Activated CD4-positive, alpha-beta T cell treated with anti-CD3 and anti-CD28 coated beads, Interleukin-2, amount 10 ng/mL, durations not matched to agents 24 days and 14 days (primary cell): ENCODE results near the gene SMTNL1. TPM values are rescaled to one million over a fixed set of nuclear protein-coding genes. Genes with fewer than 3 reads are reported as not detected.

Source experiments
- DNase-seq: peaks from one replicate; pipeline ENCODE4 v3.0.0; 2022
- H3K27ac Mint-ChIP-seq: one replicate; pipeline ENCODE4 v1.8.0; 2022; ENCODE audit warnings: mild to moderate bottlenecking, mixed read lengths
- H3K27me3 Mint-ChIP-seq: one replicate; pipeline ENCODE4 v1.8.0; 2022; ENCODE audit warnings: mixed read lengths
- H3K36me3 Mint-ChIP-seq: one replicate; pipeline ENCODE4 v1.8.0; 2022; ENCODE audit warnings: low read depth, mild to moderate bottlenecking, mixed read lengths
- H3K4me1 Mint-ChIP-seq: one replicate; pipeline ENCODE4 v1.8.0; 2021; ENCODE audit warnings: mixed read lengths
- H3K4me3 Mint-ChIP-seq: one replicate; pipeline ENCODE4 v1.8.0; 2022; ENCODE audit warnings: mild to moderate bottlenecking, moderate library complexity, mixed read lengths
- H3K9me3 Mint-ChIP-seq: one replicate; pipeline ENCODE4 v1.8.0; 2021; ENCODE audit warnings: mixed read lengths
- intact Hi-C: fragments of 100-400 bp; cut with micrococcal nuclease; formaldehyde crosslinking; loops from one replicate; pipeline ENCODE4 v1.15.1; 2023
- total RNA-seq: library from RNA; stranded (reverse); gene quantifications from 2 replicates; pipeline ENCODE4 v1.2.3, GENCODE V29; 2022

Gene SMTNL1
- total RNA-seq, 1 donor from 2014 or later, result not detected

- H3K27me3 Mint-ChIP-seq, result no peaks in the 10 kb centered on the region
Measured at GRCh38 chr11:57544566-57544965, 7.2 kb downstream of the SMTNL1 start.

GRCh38 chr11:57545883-57546282 is 8.5 kb downstream of the SMTNL1 start:
- H3K27me3 Mint-ChIP-seq, result no peaks in the 10 kb centered on the region
- intact Hi-C loops, result no loop called here
- no peaks in the 10 kb centered on the region for H3K4me1 Mint-ChIP-seq
- H3K36me3 Mint-ChIP-seq, result peaks cover 45% of the 10 kb centered on the region
- H3K9me3 Mint-ChIP-seq, result no peaks in the 10 kb centered on the region
- no peak for DNase-seq
- no peak overlapping the region for H3K4me3 Mint-ChIP-seq
- H3K27ac Mint-ChIP-seq, result no peak overlapping the region

More at GRCh38 chr11:57544566-57544965, 7.2 kb downstream of the SMTNL1 start:
- no peaks in the 10 kb centered on the region for H3K9me3 Mint-ChIP-seq
- H3K4me3 Mint-ChIP-seq, result no peak overlapping the region
- H3K27ac Mint-ChIP-seq, result no peak overlapping the region
- H3K36me3 Mint-ChIP-seq, result peaks cover 35% of the 10 kb centered on the region
- H3K4me1 Mint-ChIP-seq, result no peaks in the 10 kb centered on the region
- DNase-seq, result no peak
- intact Hi-C loops, result no loop called here

- intact Hi-C loops, result no loop called here
Measured at GRCh38 chr11:57546451-57546850, 9.1 kb downstream of the SMTNL1 start.

GRCh38 chr11:57546869-57547475 is 9.6 kb downstream of the SMTNL1 start:
- intact Hi-C loops, result no loop called here
- no peaks in the 10 kb centered on the region for H3K27me3 Mint-ChIP-seq
- H3K4me1 Mint-ChIP-seq, result no peaks in the 10 kb centered on the region

More at GRCh38 chr11:57546451-57546850, 9.1 kb downstream of the SMTNL1 start:
- no peaks in the 10 kb centered on the region for H3K27me3 Mint-ChIP-seq
- H3K4me1 Mint-ChIP-seq, result no peaks in the 10 kb centered on the region
- H3K36me3 Mint-ChIP-seq, result peaks cover 48% of the 10 kb centered on the region
- no peak overlapping the region for H3K4me3 Mint-ChIP-seq
- no peak overlapping the region for H3K27ac Mint-ChIP-seq
- DNase-seq, result no peak
- H3K9me3 Mint-ChIP-seq, result no peaks in the 10 kb centered on the region

GRCh38 chr11:57547854-57548377 is 10.5 kb downstream of the SMTNL1 start:
- Mint-ChIP-seq H3K27me3 (no peaks in the 10 kb centered on the region), H3K4me1 (no peaks in the 10 kb centered on the region), H3K36me3 (peaks cover 59% of the 10 kb centered on the region), H3K4me3 (no peak overlapping the region), H3K9me3 (no peaks in the 10 kb centered on the region), H3K27ac (peak overlapping the region; percentile 41)
- intact Hi-C loops, result no loop called here
- DNase-seq, result no peak

More at GRCh38 chr11:57546869-57547475, 9.6 kb downstream of the SMTNL1 start:
- Mint-ChIP-seq H3K4me3 (no peak overlapping the region), H3K36me3 (peaks cover 51% of the 10 kb centered on the region), H3K9me3 (no peaks in the 10 kb centered on the region), H3K27ac (peak overlapping the region; percentile 72)
- no peak for DNase-seq

GRCh38 chr11:57549983-57550382 is 12.6 kb downstream of the SMTNL1 start:
- intact Hi-C loops, result no loop called here

GRCh38 chr11:57551941-57552340 is 14.5 kb downstream of the SMTNL1 start:
- Mint-ChIP-seq H3K4me3 (no peak overlapping the region), H3K9me3 (no peaks in the 10 kb centered on the region), H3K4me1 (peaks cover 4% of the 10 kb centered on the region), H3K27me3 (no peaks in the 10 kb centered on the region), H3K36me3 (peaks cover 81% of the 10 kb centered on the region), H3K27ac (no peak overlapping the region)
- intact Hi-C loops, result no loop called here
- no peak for DNase-seq

More at GRCh38 chr11:57549983-57550382, 12.6 kb downstream of the SMTNL1 start:
- Mint-ChIP-seq H3K36me3 (peaks cover 76% of the 10 kb centered on the region), H3K27ac (no peak overlapping the region), H3K4me1 (no peaks in the 10 kb centered on the region), H3K27me3 (no peaks in the 10 kb centered on the region), H3K9me3 (no peaks in the 10 kb centered on the region), H3K4me3 (no peak overlapping the region)
- DNase-seq, result no peak

- Mint-ChIP-seq H3K27ac (peak overlapping the region; percentile 25), H3K36me3 (peaks cover 82% of the 10 kb centered on the region), H3K9me3 (no peaks in the 10 kb centered on the region), H3K4me3 (no peak overlapping the region), H3K27me3 (no peaks in the 10 kb centered on the region), H3K4me1 (peaks cover 4% of the 10 kb centered on the region)
- intact Hi-C loops, result no loop called here
- DNase-seq, result no peak
Measured at GRCh38 chr11:57552479-57552878, 15.1 kb downstream of the SMTNL1 start.

GRCh38 chr11:57555393-57555792 is 18.0 kb downstream of the SMTNL1 start:
- no peak overlapping the region for H3K4me3 Mint-ChIP-seq
- peaks cover 83% of the 10 kb centered on the region for H3K36me3 Mint-ChIP-seq
- H3K9me3 Mint-ChIP-seq, result no peaks in the 10 kb centered on the region
- peaks cover 5% of the 10 kb centered on the region for H3K4me1 Mint-ChIP-seq
- peak overlapping the region; percentile 31 for H3K27ac Mint-ChIP-seq
- intact Hi-C loops, result no loop called here
- no peaks in the 10 kb centered on the region for H3K27me3 Mint-ChIP-seq
- no peak for DNase-seq

GRCh38 chr11:57556041-57556440 is 18.6 kb downstream of the SMTNL1 start:
- no peak for DNase-seq
- no peaks in the 10 kb centered on the region for H3K9me3 Mint-ChIP-seq
- peaks cover 7% of the 10 kb centered on the region for H3K4me1 Mint-ChIP-seq
- intact Hi-C loops, result no loop called here
- H3K27me3 Mint-ChIP-seq, result no peaks in the 10 kb centered on the region
- no peak overlapping the region for H3K27ac Mint-ChIP-seq
- no peak overlapping the region for H3K4me3 Mint-ChIP-seq
- peaks cover 80% of the 10 kb centered on the region for H3K36me3 Mint-ChIP-seq

- intact Hi-C loops, result loop anchor here (10.0 kb wide), 1 partner anchor 1585 kb away; the partner anchor contains the start of gene FAM111A
- Mint-ChIP-seq H3K4me1 (peaks cover 40% of the 10 kb centered on the region), H3K27me3 (no peaks in the 10 kb centered on the region), H3K4me3 (no peak overlapping the region), H3K36me3 (peaks cover 70% of the 10 kb centered on the region), H3K27ac (no peak overlapping the region), H3K9me3 (no peaks in the 10 kb centered on the region)
- no peak for DNase-seq
Measured at GRCh38 chr11:57560146-57560545, 22.8 kb downstream of the SMTNL1 start.

GRCh38 chr11:57562596-57562995 is 25.2 kb downstream of the SMTNL1 start:
- no peaks in the 10 kb centered on the region for H3K9me3 Mint-ChIP-seq
- peak overlapping the region; percentile 16 for H3K4me3 Mint-ChIP-seq
- H3K4me1 Mint-ChIP-seq, result peaks cover 42% of the 10 kb centered on the region
- H3K27me3 Mint-ChIP-seq, result no peaks in the 10 kb centered on the region
- H3K36me3 Mint-ChIP-seq, result peaks cover 50% of the 10 kb centered on the region
- no peak for DNase-seq
- intact Hi-C loops, result loop anchor here (10.0 kb wide), 1 partner anchor 1582 kb away; the partner anchor contains the start of gene FAM111A
- peak overlapping the region; percentile 84 for H3K27ac Mint-ChIP-seq

- Mint-ChIP-seq H3K36me3 (peaks cover 25% of the 10 kb centered on the region), H3K4me1 (peaks cover 46% of the 10 kb centered on the region), H3K27ac (peak overlapping the region; percentile 91), H3K9me3 (no peaks in the 10 kb centered on the region), H3K27me3 (no peaks in the 10 kb centered on the region), H3K4me3 (peak overlapping the region; percentile 99)
- DNase-seq, result peak; percentile 88
- intact Hi-C loops, result loop anchor here (1.0 to 10.0 kb wide), 7 partner anchors 35 to 1579 kb away; partner anchors contain the start of genes FAM111A, MED19, TMX2 and ZFP91
Measured at GRCh38 chr11:57566005-57566904, 28.9 kb downstream of the SMTNL1 start.
